ENCODE results near the gene HTATSF1. TPM values are rescaled to one million over a fixed set of nuclear protein-coding genes. Genes with fewer than 3 reads are reported as not detected.

HTATSF1 gene
- total RNA-seq (10 to 100 TPM; 28.0 to 28.1 TPM), polyA plus RNA-seq (10 to 100 TPM; 32.3 to 65.4 TPM)
- long read RNA-seq, donor 1, transcript HTATSF1-201 (9 exons, 2,775 nt), result minor isoform, 36 of 106 reads
- long read RNA-seq, donor 1, transcript HTATSF1-204 (10 exons, 3,019 nt), result major isoform, 44 of 106 reads
- long read RNA-seq, donor 1, partial matches to known transcripts, result 5 of 106 reads
- long read RNA-seq, donor 1, other reads (novel, unspliced or antisense), result 19 of 106 reads
- long read RNA-seq, donor 2, transcript HTATSF1-204 (10 exons, 3,019 nt), result minor isoform, 16 of 48 reads
- long read RNA-seq, donor 2, transcript HTATSF1-201 (9 exons, 2,775 nt), result major isoform, 27 of 48 reads
- long read RNA-seq, donor 2, partial matches to known transcripts, result 5 of 48 reads
- long read RNA-seq, donor 2, other reads (novel, unspliced or antisense), result 0 of 48 reads

- intact Hi-C loops (cut with DNase I), result loop anchor here in 1 of 2 donors (5.0 kb wide), 2 partner anchors 225 to 525 kb away; partner anchors contain the start of gene MMGT1
- Histone ChIP-seq H3K27ac (ENCODE audit: low read depth in 1 of 2, low read length in 2 of 2) (peak within 1 kb of the TSS in 1 of 2 donors; percentile 71), H3K4me1 (ENCODE audit: control insufficient read depth in 1 of 2, insufficient read depth in 2 of 2, low read length in 2 of 2) (no peaks in the 10 kb centered on the region), H3K4me3 (ENCODE audit: low read length in 2 of 2) (peak within 1 kb of the TSS; percentile 72 to 74), H3K36me3 (ENCODE audit: control insufficient read depth in 1 of 2, insufficient read depth in 2 of 2, low read length in 1 of 2) (no peaks in the 10 kb centered on the region), H3K27me3 (ENCODE audit: control insufficient read depth in 1 of 2, insufficient read depth in 2 of 2, low read length in 1 of 2) (no peaks in the 10 kb centered on the region), H3K9me3 (ENCODE audit: control insufficient read depth, low read length) (no peaks in the 10 kb centered on the region)
- no peak for DNase-seq
- WGBS, 2 donors, result 1 to 40% methylated on average over 27 to 35 of the region's 35 CpGs
- peak; percentile 11 for ATAC-seq (ENCODE audit: low FRiP score)
These were observed at the start of gene HTATSF1 for GRCh38 chrX:136497556-136498052. HTATSF1 (plus strand) TSS chrX:136497592; CDS start chrX:136497685, 93 bp downstream.

- no peaks in the 10 kb centered on the region for H3K9me3 ChIP-seq (ENCODE audit: control insufficient read depth, low read length)
- H3K4me1 ChIP-seq (ENCODE audit: control insufficient read depth in 1 of 2, insufficient read depth in 2 of 2, low read length in 2 of 2), result no peaks in the 10 kb centered on the region
- H3K4me3 ChIP-seq (ENCODE audit: low read length in 2 of 2), result no peak overlapping the region
- no peaks in the 10 kb centered on the region for H3K36me3 ChIP-seq (ENCODE audit: control insufficient read depth in 1 of 2, insufficient read depth in 2 of 2, low read length in 1 of 2)
- no peaks in the 10 kb centered on the region for H3K27me3 ChIP-seq (ENCODE audit: control insufficient read depth in 1 of 2, insufficient read depth in 2 of 2, low read length in 1 of 2)
- intact Hi-C loops (cut with DNase I), result no loop called here
- ATAC-seq (ENCODE audit: low FRiP score) (no peak), DNase-seq (no peak)
- no peak overlapping the region for H3K27ac ChIP-seq (ENCODE audit: low read depth in 1 of 2, low read length in 2 of 2)
These were observed 49.4 kb upstream of the HTATSF1 start for GRCh38 chrX:136447968-136448367.

GRCh38 chrX:136450050-136450830, 47.2 kb upstream of the HTATSF1 start:
- Histone ChIP-seq H3K27me3 (ENCODE audit: control insufficient read depth in 1 of 2, insufficient read depth in 2 of 2, low read length in 1 of 2) (no peaks in the 10 kb centered on the region), H3K4me1 (ENCODE audit: control insufficient read depth in 1 of 2, insufficient read depth in 2 of 2, low read length in 2 of 2) (no peaks in the 10 kb centered on the region), H3K9me3 (ENCODE audit: control insufficient read depth, low read length) (no peaks in the 10 kb centered on the region), H3K4me3 (ENCODE audit: low read length in 2 of 2) (no peak overlapping the region), H3K36me3 (ENCODE audit: control insufficient read depth in 1 of 2, insufficient read depth in 2 of 2, low read length in 1 of 2) (no peaks in the 10 kb centered on the region), H3K27ac (ENCODE audit: low read depth in 1 of 2, low read length in 2 of 2) (no peak overlapping the region)
- ATAC-seq (ENCODE audit: low FRiP score), result no peak
- intact Hi-C loops (cut with DNase I), result no loop called here
- WGBS, 2 donors, result 58 to 62% methylated on average over 8 of the region's 8 CpGs
- no peak for DNase-seq

GRCh38 chrX:136452614-136453013, 44.8 kb upstream of the HTATSF1 start:
- H3K27ac ChIP-seq (ENCODE audit: low read depth in 1 of 2, low read length in 2 of 2), result no peak overlapping the region
- no peaks in the 10 kb centered on the region for H3K4me1 ChIP-seq (ENCODE audit: control insufficient read depth in 1 of 2, insufficient read depth in 2 of 2, low read length in 2 of 2)
- ATAC-seq (ENCODE audit: low FRiP score) (no peak), DNase-seq (no peak)
- no peak overlapping the region for H3K4me3 ChIP-seq (ENCODE audit: low read length in 2 of 2)
- no peaks in the 10 kb centered on the region for H3K9me3 ChIP-seq (ENCODE audit: control insufficient read depth, low read length)
- no peaks in the 10 kb centered on the region for H3K27me3 ChIP-seq (ENCODE audit: control insufficient read depth in 1 of 2, insufficient read depth in 2 of 2, low read length in 1 of 2)
- no peaks in the 10 kb centered on the region for H3K36me3 ChIP-seq (ENCODE audit: control insufficient read depth in 1 of 2, insufficient read depth in 2 of 2, low read length in 1 of 2)
- intact Hi-C loops (cut with DNase I), result no loop called here
- 82% methylated on average over 5 of the region's 5 CpGs for WGBS, 2 donors

GRCh38 chrX:136453114-136453513, 44.3 kb upstream of the HTATSF1 start:
- no peaks in the 10 kb centered on the region for H3K4me1 ChIP-seq (ENCODE audit: control insufficient read depth in 1 of 2, insufficient read depth in 2 of 2, low read length in 2 of 2)
- H3K36me3 ChIP-seq (ENCODE audit: control insufficient read depth in 1 of 2, insufficient read depth in 2 of 2, low read length in 1 of 2), result no peaks in the 10 kb centered on the region
- WGBS, 2 donors, result 66 to 83% methylated on average over 1 of the region's 1 CpG
- intact Hi-C loops (cut with DNase I), result no loop called here
- H3K27ac ChIP-seq (ENCODE audit: low read depth in 1 of 2, low read length in 2 of 2), result no peak overlapping the region
- no peaks in the 10 kb centered on the region for H3K9me3 ChIP-seq (ENCODE audit: control insufficient read depth, low read length)
- no peaks in the 10 kb centered on the region for H3K27me3 ChIP-seq (ENCODE audit: control insufficient read depth in 1 of 2, insufficient read depth in 2 of 2, low read length in 1 of 2)
- H3K4me3 ChIP-seq (ENCODE audit: low read length in 2 of 2), result no peak overlapping the region
- no peak for DNase-seq
- ATAC-seq (ENCODE audit: low FRiP score), result no peak

- ATAC-seq (ENCODE audit: low FRiP score), result no peak
- Histone ChIP-seq H3K9me3 (ENCODE audit: control insufficient read depth, low read length) (no peaks in the 10 kb centered on the region), H3K27ac (ENCODE audit: low read depth in 1 of 2, low read length in 2 of 2) (no peak overlapping the region), H3K4me1 (ENCODE audit: control insufficient read depth in 1 of 2, insufficient read depth in 2 of 2, low read length in 2 of 2) (no peaks in the 10 kb centered on the region), H3K27me3 (ENCODE audit: control insufficient read depth in 1 of 2, insufficient read depth in 2 of 2, low read length in 1 of 2) (no peaks in the 10 kb centered on the region), H3K36me3 (ENCODE audit: control insufficient read depth in 1 of 2, insufficient read depth in 2 of 2, low read length in 1 of 2) (no peaks in the 10 kb centered on the region), H3K4me3 (ENCODE audit: low read length in 2 of 2) (no peak overlapping the region)
- DNase-seq, result no peak
- intact Hi-C loops (cut with DNase I), result no loop called here
- 16 to 43% methylated on average over 1 of the region's 1 CpG for WGBS, 2 donors
These were observed 43.6 kb upstream of the HTATSF1 start for GRCh38 chrX:136453771-136454170.

- H3K4me3 ChIP-seq (ENCODE audit: low read length in 2 of 2), result no peak overlapping the region
- intact Hi-C loops (cut with DNase I), result no loop called here
- WGBS, 2 donors, result 63 to 73% methylated on average over 6 of the region's 6 CpGs
These were observed 41.3 kb upstream of the HTATSF1 start for GRCh38 chrX:136456133-136456532.

GRCh38 chrX:136457303-136457917, 40.0 kb upstream of the HTATSF1 start:
- intact Hi-C loops (cut with DNase I), result no loop called here
- H3K4me3 ChIP-seq (ENCODE audit: low read length in 2 of 2), result no peak overlapping the region
- DNase-seq (no peak), ATAC-seq (ENCODE audit: low FRiP score) (no peak)
- no peak overlapping the region for H3K27ac ChIP-seq (ENCODE audit: low read depth in 1 of 2, low read length in 2 of 2)
- no peaks in the 10 kb centered on the region for H3K9me3 ChIP-seq (ENCODE audit: control insufficient read depth, low read length)
- H3K4me1 ChIP-seq (ENCODE audit: control insufficient read depth in 1 of 2, insufficient read depth in 2 of 2, low read length in 2 of 2), result no peaks in the 10 kb centered on the region
- 32 to 53% methylated on average over 5 of the region's 5 CpGs for WGBS, 2 donors
- H3K36me3 ChIP-seq (ENCODE audit: control insufficient read depth in 1 of 2, insufficient read depth in 2 of 2, low read length in 1 of 2), result no peaks in the 10 kb centered on the region
- no peaks in the 10 kb centered on the region for H3K27me3 ChIP-seq (ENCODE audit: control insufficient read depth in 1 of 2, insufficient read depth in 2 of 2, low read length in 1 of 2)

More at GRCh38 chrX:136456133-136456532, 41.3 kb upstream of the HTATSF1 start:
- no peak overlapping the region for H3K27ac ChIP-seq (ENCODE audit: low read depth in 1 of 2, low read length in 2 of 2)
- DNase-seq, result no peak
- no peaks in the 10 kb centered on the region for H3K27me3 ChIP-seq (ENCODE audit: control insufficient read depth in 1 of 2, insufficient read depth in 2 of 2, low read length in 1 of 2)
- ATAC-seq (ENCODE audit: low FRiP score), result no peak
- no peaks in the 10 kb centered on the region for H3K9me3 ChIP-seq (ENCODE audit: control insufficient read depth, low read length)
- no peaks in the 10 kb centered on the region for H3K36me3 ChIP-seq (ENCODE audit: control insufficient read depth in 1 of 2, insufficient read depth in 2 of 2, low read length in 1 of 2)
- no peaks in the 10 kb centered on the region for H3K4me1 ChIP-seq (ENCODE audit: control insufficient read depth in 1 of 2, insufficient read depth in 2 of 2, low read length in 2 of 2)

Measured in aorta (tissue), 5 donors.